ENCODE data around the gene FGF12.

DNA sequence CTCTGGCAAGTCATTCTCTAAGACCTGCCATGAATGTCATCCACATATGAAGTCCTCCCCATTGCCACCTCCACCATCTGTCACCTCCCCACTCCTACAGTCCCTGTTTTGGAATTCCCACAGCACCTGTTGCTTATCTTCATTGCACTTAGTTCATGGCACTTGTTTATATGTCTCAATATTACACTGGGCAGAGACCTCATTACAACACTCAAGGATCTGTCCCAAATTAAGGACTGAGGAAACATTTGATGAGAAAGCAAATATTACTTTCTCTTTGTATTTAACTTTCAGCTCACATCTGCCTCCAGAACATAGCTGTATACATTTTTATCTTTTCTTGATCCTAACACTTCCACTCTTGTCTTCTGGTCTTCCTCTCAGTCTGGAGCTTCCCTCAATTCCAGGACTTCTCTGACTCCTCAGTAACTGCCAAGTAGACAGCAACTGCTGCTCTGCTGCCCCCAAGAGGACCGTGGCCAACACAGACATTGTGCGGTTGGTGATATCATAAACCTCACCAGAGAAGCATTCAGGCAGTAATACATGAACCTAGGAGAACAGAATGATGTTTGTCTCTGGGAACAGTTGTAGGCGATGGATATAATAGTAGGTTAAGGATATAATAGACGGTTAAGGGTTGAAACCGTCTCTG, 45.0 kb upstream of the FGF12 start:
- TF ChIP-seq, protein P1, sequence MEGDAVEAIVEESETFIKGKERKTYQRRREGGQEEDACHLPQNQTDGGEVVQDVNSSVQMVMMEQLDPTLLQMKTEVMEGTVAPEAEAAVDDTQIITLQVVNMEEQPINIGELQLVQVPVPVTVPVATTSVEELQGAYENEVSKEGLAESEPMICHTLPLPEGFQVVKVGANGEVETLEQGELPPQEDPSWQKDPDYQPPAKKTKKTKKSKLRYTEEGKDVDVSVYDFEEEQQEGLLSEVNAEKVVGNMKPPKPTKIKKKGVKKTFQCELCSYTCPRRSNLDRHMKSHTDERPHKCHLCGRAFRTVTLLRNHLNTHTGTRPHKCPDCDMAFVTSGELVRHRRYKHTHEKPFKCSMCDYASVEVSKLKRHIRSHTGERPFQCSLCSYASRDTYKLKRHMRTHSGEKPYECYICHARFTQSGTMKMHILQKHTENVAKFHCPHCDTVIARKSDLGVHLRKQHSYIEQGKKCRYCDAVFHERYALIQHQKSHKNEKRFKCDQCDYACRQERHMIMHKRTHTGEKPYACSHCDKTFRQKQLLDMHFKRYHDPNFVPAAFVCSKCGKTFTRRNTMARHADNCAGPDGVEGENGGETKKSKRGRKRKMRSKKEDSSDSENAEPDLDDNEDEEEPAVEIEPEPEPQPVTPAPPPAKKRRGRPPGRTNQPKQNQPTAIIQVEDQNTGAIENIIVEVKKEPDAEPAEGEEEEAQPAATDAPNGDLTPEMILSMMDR (IDR thresholded peaks at IDR 0.05): peak; percentile 58 to 69 (median 66)
- TF ChIP-seq POLR2A (IDR thresholded peaks at IDR 0.05): no peak
